HL-60 (cell line): ENCODE data around the gene MYH9.

Experiments
- DNase-seq, 2 experiments: peaks; one replicate each; pipeline ENCODE4 v3.0.0-alpha.2; 2010 to 2020; ENCODE audit warnings: low read depth in 1 of 2, low spot score in 1 of 2
- H3K27ac ChIP-seq: fragments of 250-450 bp; sonication (Bioruptor Pico); replicated peaks from 2 replicates; pipeline ENCODE4 v1.5.1; 2020; ENCODE audit warnings: mild to moderate bottlenecking, moderate library complexity
- H3K27me3 ChIP-seq: fragments of 250-450 bp; sonication (Bioruptor Pico); 2 replicates; pipeline ENCODE4 v1.5.1; 2021; ENCODE audit warnings: mild to moderate bottlenecking, moderate library complexity; ENCODE audit not compliant: insufficient read depth, poor library complexity, severe bottlenecking
- H3K4me3 ChIP-seq: replicated peaks from 2 replicates; pipeline ENCODE4 v1.5.1; 2011; ENCODE audit warnings: mild to moderate bottlenecking, control low read depth, low read length; ENCODE audit not compliant: insufficient read depth
- GABPA ChIP-seq: IDR thresholded peaks from 2 replicates; pipeline ENCODE4 v1.6.1; 2012; ENCODE audit warnings: low read depth
- POLR2AphosphoS5 ChIP-seq: IDR thresholded peaks from 2 replicates; pipeline ENCODE4 v1.6.1; 2012; ENCODE audit warnings: low read depth
- SPI1 ChIP-seq: IDR thresholded peaks from 2 replicates; pipeline ENCODE4 v1.6.1; 2012; ENCODE audit warnings: low read depth, mild to moderate bottlenecking, borderline replicate concordance
- TF ChIP-seq, protein P1 (sequence below): IDR thresholded peaks from 2 replicates; pipeline ENCODE4 v1.6.1; 2012; ENCODE audit warnings: low read depth; ENCODE audit not compliant: insufficient replicate concordance
- TF ChIP-seq, protein P2 (sequence below): IDR thresholded peaks from one replicate; pipeline ENCODE4 v1.5.1; 2011; ENCODE audit warnings: low read length, control low read depth, inconsistent platforms; ENCODE audit not compliant: insufficient read depth

MYH9 gene

DNA sequence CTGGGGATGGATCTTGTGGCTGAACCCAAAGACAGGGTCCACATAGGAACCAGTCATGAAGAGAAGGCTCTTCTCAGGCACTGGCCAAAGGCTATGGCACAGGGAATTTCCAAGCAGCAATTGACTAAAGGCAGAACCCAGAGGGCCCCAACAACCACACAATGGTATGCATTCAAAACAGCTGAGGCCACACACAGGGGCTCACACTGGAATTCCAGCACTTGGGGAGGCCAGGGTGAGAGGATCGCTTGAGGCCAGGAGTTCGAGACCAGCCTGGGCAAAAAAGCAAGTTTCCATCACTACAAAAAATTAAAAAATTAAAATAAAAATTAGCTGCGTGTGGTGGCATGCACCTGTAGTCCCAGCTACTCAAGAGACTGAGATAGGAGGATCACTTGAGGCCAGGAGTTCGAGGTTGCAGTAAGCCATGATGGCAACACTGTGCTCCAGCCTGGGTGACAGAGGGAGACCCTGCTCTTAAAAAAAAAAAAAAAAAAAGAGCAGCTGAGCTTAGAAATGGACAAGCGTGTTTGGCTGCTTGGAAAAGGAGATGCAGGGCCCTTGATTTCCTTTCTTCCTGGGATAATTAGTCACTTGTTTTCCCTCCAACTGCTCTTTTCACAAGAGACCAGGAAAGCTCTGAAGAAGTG, 44.6 kb downstream of the MYH9 start:
- Histone ChIP-seq H3K27ac (no peak overlapping the region), H3K27me3 (no peaks in the 10 kb centered on the region), H3K4me3 (no peak overlapping the region)
- no peak for DNase-seq
- TF ChIP-seq, protein P1, sequence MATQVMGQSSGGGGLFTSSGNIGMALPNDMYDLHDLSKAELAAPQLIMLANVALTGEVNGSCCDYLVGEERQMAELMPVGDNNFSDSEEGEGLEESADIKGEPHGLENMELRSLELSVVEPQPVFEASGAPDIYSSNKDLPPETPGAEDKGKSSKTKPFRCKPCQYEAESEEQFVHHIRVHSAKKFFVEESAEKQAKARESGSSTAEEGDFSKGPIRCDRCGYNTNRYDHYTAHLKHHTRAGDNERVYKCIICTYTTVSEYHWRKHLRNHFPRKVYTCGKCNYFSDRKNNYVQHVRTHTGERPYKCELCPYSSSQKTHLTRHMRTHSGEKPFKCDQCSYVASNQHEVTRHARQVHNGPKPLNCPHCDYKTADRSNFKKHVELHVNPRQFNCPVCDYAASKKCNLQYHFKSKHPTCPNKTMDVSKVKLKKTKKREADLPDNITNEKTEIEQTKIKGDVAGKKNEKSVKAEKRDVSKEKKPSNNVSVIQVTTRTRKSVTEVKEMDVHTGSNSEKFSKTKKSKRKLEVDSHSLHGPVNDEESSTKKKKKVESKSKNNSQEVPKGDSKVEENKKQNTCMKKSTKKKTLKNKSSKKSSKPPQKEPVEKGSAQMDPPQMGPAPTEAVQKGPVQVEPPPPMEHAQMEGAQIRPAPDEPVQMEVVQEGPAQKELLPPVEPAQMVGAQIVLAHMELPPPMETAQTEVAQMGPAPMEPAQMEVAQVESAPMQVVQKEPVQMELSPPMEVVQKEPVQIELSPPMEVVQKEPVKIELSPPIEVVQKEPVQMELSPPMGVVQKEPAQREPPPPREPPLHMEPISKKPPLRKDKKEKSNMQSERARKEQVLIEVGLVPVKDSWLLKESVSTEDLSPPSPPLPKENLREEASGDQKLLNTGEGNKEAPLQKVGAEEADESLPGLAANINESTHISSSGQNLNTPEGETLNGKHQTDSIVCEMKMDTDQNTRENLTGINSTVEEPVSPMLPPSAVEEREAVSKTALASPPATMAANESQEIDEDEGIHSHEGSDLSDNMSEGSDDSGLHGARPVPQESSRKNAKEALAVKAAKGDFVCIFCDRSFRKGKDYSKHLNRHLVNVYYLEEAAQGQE = no peak
- no peak for TF ChIP-seq GABPA
- no peak for TF ChIP-seq POLR2AphosphoS5
- no peak for TF ChIP-seq SPI1
- TF ChIP-seq, protein P2, sequence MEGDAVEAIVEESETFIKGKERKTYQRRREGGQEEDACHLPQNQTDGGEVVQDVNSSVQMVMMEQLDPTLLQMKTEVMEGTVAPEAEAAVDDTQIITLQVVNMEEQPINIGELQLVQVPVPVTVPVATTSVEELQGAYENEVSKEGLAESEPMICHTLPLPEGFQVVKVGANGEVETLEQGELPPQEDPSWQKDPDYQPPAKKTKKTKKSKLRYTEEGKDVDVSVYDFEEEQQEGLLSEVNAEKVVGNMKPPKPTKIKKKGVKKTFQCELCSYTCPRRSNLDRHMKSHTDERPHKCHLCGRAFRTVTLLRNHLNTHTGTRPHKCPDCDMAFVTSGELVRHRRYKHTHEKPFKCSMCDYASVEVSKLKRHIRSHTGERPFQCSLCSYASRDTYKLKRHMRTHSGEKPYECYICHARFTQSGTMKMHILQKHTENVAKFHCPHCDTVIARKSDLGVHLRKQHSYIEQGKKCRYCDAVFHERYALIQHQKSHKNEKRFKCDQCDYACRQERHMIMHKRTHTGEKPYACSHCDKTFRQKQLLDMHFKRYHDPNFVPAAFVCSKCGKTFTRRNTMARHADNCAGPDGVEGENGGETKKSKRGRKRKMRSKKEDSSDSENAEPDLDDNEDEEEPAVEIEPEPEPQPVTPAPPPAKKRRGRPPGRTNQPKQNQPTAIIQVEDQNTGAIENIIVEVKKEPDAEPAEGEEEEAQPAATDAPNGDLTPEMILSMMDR = no peak

DNA sequence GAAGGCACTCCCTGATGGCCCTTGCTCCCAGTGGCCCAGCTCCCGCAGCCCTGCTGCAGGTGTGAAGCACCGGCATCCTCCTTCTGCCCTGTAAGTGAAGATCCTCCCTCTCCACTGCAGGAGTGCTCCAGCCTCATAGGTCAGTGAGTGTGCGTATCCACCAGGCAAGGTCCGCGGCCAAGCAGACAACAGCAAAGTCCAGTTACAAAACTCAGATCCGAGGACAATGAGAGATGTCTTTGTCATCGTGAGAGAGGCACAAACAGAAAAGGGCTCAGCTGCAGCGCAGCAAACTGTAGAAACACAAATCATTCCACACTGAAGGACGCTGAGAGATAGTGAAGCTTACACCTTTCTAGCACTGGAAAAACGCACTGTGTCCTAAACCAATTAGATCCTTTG, 46.1 kb downstream of the MYH9 start:
- H3K27ac ChIP-seq = no peak overlapping the region
- TF ChIP-seq, protein P1 = no peak
- TF ChIP-seq POLR2AphosphoS5 (no peak), SPI1 (no peak), GABPA (no peak)
- TF ChIP-seq, protein P2 = no peak
- H3K4me3 ChIP-seq = no peak overlapping the region
- DNase-seq = no peak
- H3K27me3 ChIP-seq = no peaks in the 10 kb centered on the region

DNA sequence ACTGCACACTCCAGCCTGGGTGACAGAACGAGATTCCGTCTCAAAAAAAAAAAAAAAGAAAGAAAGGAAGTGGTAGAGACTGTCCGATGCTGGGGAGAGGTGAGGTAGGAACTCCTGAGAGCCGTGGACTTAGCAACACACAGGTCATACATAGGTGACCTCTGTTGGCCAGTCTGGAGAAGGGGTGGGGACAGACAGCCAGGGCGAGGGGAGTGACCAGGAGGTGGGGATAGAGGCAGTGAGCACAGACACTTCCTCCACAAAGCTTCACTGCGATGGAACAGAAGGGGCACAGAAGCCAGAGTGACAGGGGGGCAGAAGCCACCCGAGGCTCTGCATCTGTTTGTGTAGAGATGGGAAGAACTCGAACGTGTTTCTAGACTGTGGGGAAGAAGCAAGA, 47.1 kb downstream of the MYH9 start:
- H3K27ac ChIP-seq = no peak overlapping the region
- H3K27me3 ChIP-seq = no peaks in the 10 kb centered on the region
- no peak for DNase-seq
- TF ChIP-seq, protein P2 = no peak
- TF ChIP-seq SPI1 = no peak
- TF ChIP-seq GABPA = no peak
- H3K4me3 ChIP-seq = no peak overlapping the region
